RPMI8226 (cell line): ENCODE measurements around the gene CDHR2.
A peak's percentile ranks its signal among the peaks of the same experiment; 100 is the strongest.
"Not testable (repeated sequence)": the region's sequence is repeated elsewhere in the genome, so short reads cannot be mapped to it uniquely, and the experiment has no call there.

Source experiments
- DNase-seq: peaks from one replicate; pipeline ENCODE4 v3.0.0-alpha.2; 2015

Gene CDHR2

GRCh38 chr5:176573564-176574296 lies 24.6 kb downstream of the CDHR2 start:
- peak; percentile 73 for DNase-seq

- DNase-seq: no peak
These were observed 25.1 kb downstream of the CDHR2 start for GRCh38 chr5:176574297-176574591.

- no peak for DNase-seq
These were observed 25.9 kb downstream of the CDHR2 start for GRCh38 chr5:176575066-176575465.

- DNase-seq: no peak
These were observed 26.6 kb downstream of the CDHR2 start for GRCh38 chr5:176575488-176576422.

GRCh38 chr5:176577312-176578176 lies 28.4 kb downstream of the CDHR2 start:
- DNase-seq: no peak

- peak; percentile 79 for DNase-seq
These were observed 29.3 kb downstream of the CDHR2 start for GRCh38 chr5:176578391-176578808.

DNA sequence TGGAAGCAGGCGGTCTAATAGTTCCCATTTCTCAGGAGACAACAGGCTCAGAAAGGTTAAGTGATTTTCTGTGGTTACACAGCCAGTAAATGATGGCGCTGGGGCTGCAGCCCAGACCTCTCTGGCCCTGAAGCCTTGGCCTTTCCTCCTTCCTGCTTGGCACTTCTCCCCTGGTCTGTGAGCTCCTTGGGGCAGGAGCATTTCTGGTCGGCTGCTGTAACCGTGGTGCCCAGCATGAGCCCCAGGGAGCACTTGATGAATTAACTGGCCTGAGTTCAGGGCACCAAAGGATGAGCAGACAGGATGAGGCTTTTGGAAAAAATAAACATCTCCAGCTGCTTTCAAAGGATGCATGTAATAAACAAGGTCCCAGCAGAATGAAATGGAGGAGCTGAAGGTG lies 30.2 kb downstream of the CDHR2 start:
- DNase-seq: no peak

GRCh38 chr5:176581361-176581760 lies 32.2 kb downstream of the CDHR2 start:
- no peak for DNase-seq

DNA sequence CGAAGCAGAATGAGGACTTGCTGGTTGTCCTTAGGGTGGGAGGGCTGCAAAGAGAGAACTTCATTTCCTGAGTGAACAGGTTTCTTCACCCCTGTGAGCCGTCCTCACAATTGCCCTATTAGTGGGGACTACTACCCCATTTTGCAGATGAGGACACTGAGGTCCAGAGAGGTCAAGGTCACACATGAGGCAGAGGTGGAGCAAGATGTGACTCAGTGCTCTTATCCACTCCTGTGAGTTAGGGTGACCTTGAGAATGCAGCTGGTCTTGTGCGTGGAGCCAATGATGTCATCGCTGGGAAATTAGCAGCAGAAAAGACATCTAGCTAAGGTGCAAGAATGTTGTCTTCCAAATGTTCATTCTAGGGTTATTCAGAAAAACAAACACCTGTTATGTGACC lies 33.9 kb downstream of the CDHR2 start:
- no peak for DNase-seq

- DNase-seq: no peak
These were observed 38.3 kb downstream of the CDHR2 start for GRCh38 chr5:176587398-176587797.

DNA sequence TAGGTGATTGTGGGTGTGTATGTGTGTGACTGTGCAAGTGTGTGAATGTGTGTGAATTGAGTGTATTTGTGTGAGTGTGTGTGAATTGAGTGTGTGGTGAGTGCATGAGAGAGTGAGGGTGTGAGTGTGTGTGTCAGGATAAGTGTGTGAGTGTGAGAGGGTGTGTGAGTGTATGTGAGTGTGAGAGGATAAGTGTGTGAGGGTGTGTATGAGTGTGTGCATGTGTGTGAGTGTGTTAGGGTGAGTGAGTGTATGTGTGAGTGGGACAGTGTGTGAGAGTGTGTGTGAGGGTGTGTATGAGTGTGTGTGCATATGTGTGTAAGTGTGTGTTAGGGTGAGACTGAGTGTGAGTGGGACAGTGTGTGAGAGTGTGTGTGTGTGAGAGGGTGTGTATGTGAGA lies 39.2 kb downstream of the CDHR2 start:
- DNase-seq: no peak

- no peak for DNase-seq
These were observed 40.1 kb downstream of the CDHR2 start for GRCh38 chr5:176589039-176589769.

DNA sequence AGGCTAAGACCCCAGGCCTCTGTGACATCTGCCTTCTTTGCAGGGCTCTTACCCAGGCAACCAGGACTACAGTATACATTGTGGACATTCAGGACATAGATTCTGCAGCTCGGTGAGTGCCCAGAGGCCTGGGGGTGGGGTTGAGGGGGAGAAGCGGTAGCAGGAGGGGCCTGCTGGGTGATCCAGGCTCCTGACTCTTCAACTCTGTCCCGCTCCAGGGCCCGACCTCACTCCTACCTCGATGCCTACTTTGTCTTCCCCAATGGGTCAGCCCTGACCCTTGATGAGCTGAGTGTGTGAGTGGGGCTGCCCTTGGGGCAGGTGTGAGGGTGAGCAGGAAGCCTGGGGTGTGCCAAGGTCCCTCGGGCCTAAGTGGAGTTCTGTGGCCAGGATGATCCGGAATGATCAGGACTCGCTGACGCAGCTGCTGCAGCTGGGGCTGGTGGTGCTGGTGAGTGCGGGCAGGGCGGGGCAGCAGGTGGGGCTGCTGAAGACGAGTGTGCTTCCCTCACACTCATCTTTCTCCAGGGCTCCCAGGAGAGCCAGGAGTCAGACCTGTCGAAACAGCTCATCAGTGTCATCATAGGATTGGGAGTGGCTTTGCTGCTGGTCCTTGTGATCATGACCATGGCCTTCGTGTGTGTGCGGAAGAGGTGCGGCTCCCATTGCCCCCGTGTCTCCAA lies 41.0 kb downstream of the CDHR2 start:
- DNase-seq: no peak

GRCh38 chr5:176591667-176592066 lies 42.5 kb downstream of the CDHR2 start:
- DNase-seq: not testable (repeated sequence)

- DNase-seq: no peak
These were observed 43.4 kb downstream of the CDHR2 start for GRCh38 chr5:176592573-176592972.

DNA sequence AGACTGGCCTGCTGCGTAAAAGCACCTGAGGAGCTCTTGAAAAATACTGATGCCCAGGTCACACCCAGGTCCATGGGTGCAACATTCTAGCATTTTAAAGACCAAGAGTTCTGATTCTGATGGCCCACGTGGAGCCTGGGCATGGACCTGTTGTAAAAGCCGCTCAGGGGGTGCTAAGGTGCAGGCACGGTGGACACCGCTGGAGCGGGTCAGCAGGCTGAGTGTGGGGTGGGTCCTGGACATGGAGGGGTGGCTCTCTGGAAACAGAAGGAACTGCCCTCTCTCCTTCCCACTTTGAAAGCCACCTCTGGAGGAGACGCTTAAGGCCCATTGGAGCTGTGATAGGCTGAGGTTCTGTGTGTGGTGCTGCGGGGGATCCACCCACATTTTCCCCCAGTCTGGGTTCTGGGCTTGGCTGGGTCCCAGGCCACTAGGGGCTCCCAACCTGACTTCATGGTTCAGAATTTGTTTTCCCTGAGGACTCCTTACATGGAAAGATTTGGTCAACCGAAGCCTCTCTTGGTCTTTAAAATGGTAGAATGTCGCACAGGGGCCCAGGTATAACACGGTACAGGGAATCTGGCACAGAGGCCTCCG lies 44.2 kb downstream of the CDHR2 start:
- no peak for DNase-seq

DNA sequence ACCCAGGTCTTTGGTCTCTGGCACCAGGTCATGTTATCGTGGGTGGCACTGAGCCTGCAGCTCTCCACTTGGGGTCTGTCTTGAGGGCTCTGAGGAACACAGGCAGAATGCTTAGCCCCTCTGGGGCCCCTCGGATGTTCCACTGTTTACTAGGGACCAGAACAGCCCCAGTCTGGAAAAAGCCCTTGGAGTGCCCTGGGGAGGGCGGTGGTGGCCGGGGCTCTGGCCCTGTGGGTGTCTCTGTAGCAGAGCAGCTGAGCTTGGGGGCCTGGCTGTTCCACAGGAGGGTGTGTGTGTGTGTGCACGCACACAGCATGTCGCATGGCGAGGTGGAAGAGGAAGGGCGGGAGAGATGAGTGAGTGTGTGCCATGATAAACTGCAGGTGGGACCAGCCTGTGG lies 45.4 kb downstream of the CDHR2 start:
- no peak for DNase-seq

- DNase-seq: no peak
These were observed 46.3 kb downstream of the CDHR2 start for GRCh38 chr5:176595386-176595943.

GRCh38 chr5:176596069-176596644 lies 47.0 kb downstream of the CDHR2 start:
- no peak for DNase-seq

GRCh38 chr5:176596689-176597416 lies 47.7 kb downstream of the CDHR2 start:
- DNase-seq: no peak
